ENCODE data around the gene CALML4.

DNA sequence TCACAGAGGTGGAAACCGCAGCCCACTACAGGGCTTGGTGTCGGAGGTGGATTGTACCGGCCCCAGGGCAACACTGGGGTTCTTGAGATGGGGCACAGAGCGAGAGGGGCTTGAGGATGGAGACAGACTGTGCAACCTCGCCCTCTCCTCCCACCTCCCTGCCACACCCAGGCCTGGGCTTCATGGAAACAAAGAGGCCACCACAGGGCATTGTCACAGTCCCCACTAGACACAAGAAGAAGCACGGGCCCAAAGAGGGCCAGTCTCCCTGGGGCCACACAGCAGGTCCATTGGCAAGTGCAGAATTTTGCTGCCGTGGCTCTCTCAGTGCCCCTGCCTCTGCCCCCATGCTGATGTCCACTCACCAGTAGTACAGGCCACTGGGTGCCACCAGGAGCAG, 4.1 kb upstream of the CALML4 start:
- TF ChIP-seq CTCF (IDR thresholded peaks at IDR 0.05; ENCODE audit: low read depth, low read length) (no peak), MAX (IDR thresholded peaks at IDR 0.05; ENCODE audit: low read depth, low read length) (no peak)
